Measurements from ENCODE around the gene A3GALT2. TPM values are rescaled to one million over a fixed set of nuclear protein-coding genes. Genes with fewer than 3 reads are reported as not detected.

Gene A3GALT2
- polyA plus RNA-seq, 1 donor from 2014 or later = 0.35 TPM

GRCh38 chr1:33321178-33321577, 280 bp upstream of the A3GALT2 start:
- no peak overlapping the region for H2AFZ ChIP-seq (ENCODE audit: low read depth, low read length)

GRCh38 chr1:33319949-33320618, 814 bp downstream of the A3GALT2 start:
- Histone ChIP-seq H3K4me2 (ENCODE audit: low read length) (no peak overlapping the region), H3K9ac (ENCODE audit: low read length) (no peak overlapping the region), H3K36me3 (ENCODE audit: insufficient read depth, low read length) (peaks cover 13% of the 10 kb centered on the region), H3K9me3 (ENCODE audit: low read length) (no peaks in the 10 kb centered on the region), H3K9me2 (ENCODE audit: insufficient read depth, low read length) (no peaks in the 10 kb centered on the region), H3K79me2 (replicated peaks; ENCODE audit: insufficient read depth, low read length) (no peaks in the 10 kb centered on the region), H3K4me3 (ENCODE audit: low read length) (no peak overlapping the region), H3K27ac (ENCODE audit: low read length) (no peak overlapping the region), H4K20me1 (ENCODE audit: insufficient read depth) (peaks cover under 1% of the 10 kb centered on the region), H2AFZ (ENCODE audit: low read depth, low read length) (no peak overlapping the region), H3K27me3 (ENCODE audit: insufficient read depth, low read depth, low read length) (no peaks in the 10 kb centered on the region), H3F3A (ENCODE audit: insufficient read depth, low read length, poor library complexity, severe bottlenecking) (no peaks in the 10 kb centered on the region)
- TF ChIP-seq CTCF (IDR thresholded peaks at IDR 0.05; ENCODE audit: poor library complexity, severe bottlenecking) (no peak), TAF1 (IDR thresholded peaks at IDR 0.05; ENCODE audit: low read depth) (no peak), MXI1 (conservative IDR thresholded peaks at IDR 0.05; ENCODE audit: poor library complexity, severe bottlenecking) (no peak), SMC3 (conservative IDR thresholded peaks at IDR 0.05; ENCODE audit: poor library complexity) (no peak), EZH2 (IDR thresholded peaks at IDR 0.05; ENCODE audit: borderline replicate concordance, insufficient read depth, low read length, poor library complexity, severe bottlenecking) (no peak), REST (IDR thresholded peaks at IDR 0.05; ENCODE audit: borderline replicate concordance) (no peak), RAD21 (conservative IDR thresholded peaks at IDR 0.05) (no peak), POLR2AphosphoS5 (IDR thresholded peaks at IDR 0.05) (no peak), EP300 (conservative IDR thresholded peaks at IDR 0.05; ENCODE audit: poor library complexity, severe bottlenecking) (no peak)

More at GRCh38 chr1:33321178-33321577, 280 bp upstream of the A3GALT2 start:
- H3K4me3 ChIP-seq (ENCODE audit: low read length) = no peak overlapping the region
- H3K27me3 ChIP-seq (ENCODE audit: insufficient read depth, low read depth, low read length) = no peaks in the 10 kb centered on the region
- peaks cover 11% of the 10 kb centered on the region for H4K20me1 ChIP-seq (ENCODE audit: insufficient read depth)
- TF ChIP-seq EP300 (conservative IDR thresholded peaks at IDR 0.05; ENCODE audit: poor library complexity, severe bottlenecking) = no peak
- no peak for TF ChIP-seq EZH2 (IDR thresholded peaks at IDR 0.05; ENCODE audit: borderline replicate concordance, insufficient read depth, low read length, poor library complexity, severe bottlenecking)
- no peak for TF ChIP-seq CTCF (IDR thresholded peaks at IDR 0.05; ENCODE audit: poor library complexity, severe bottlenecking)
- TF ChIP-seq MXI1 (conservative IDR thresholded peaks at IDR 0.05; ENCODE audit: poor library complexity, severe bottlenecking) = no peak
- TF ChIP-seq POLR2AphosphoS5 (IDR thresholded peaks at IDR 0.05) = peak; percentile 10
- H3K36me3 ChIP-seq (ENCODE audit: insufficient read depth, low read length) = peaks cover 23% of the 10 kb centered on the region
- no peak overlapping the region for H3K9ac ChIP-seq (ENCODE audit: low read length)
- no peak overlapping the region for H3K4me2 ChIP-seq (ENCODE audit: low read length)
- no peak overlapping the region for H3K27ac ChIP-seq (ENCODE audit: low read length)
- H3F3A ChIP-seq (ENCODE audit: insufficient read depth, low read length, poor library complexity, severe bottlenecking) = no peaks in the 10 kb centered on the region
- H3K9me3 ChIP-seq (ENCODE audit: low read length) = no peaks in the 10 kb centered on the region
- H3K9me2 ChIP-seq (ENCODE audit: insufficient read depth, low read length) = no peaks in the 10 kb centered on the region
- no peaks in the 10 kb centered on the region for H3K79me2 ChIP-seq (replicated peaks; ENCODE audit: insufficient read depth, low read length)
